Central memory CD4-positive, alpha-beta T cell (primary cell): ENCODE data around the gene COMMD1.
"Not testable (repeated sequence)": the region's sequence is repeated elsewhere in the genome, so short reads cannot be mapped to it uniquely, and the experiment has no call there.

Experiments used
- DNase-seq: peaks from one replicate; pipeline ENCODE4 v3.0.0; 2022

The COMMD1 gene

GRCh38 chr2:61966087-61966727, 60.7 kb downstream of the COMMD1 start:
- DNase-seq, result no peak

GRCh38 chr2:61967262-61967661, 61.8 kb downstream of the COMMD1 start:
- no peak for DNase-seq

DNA sequence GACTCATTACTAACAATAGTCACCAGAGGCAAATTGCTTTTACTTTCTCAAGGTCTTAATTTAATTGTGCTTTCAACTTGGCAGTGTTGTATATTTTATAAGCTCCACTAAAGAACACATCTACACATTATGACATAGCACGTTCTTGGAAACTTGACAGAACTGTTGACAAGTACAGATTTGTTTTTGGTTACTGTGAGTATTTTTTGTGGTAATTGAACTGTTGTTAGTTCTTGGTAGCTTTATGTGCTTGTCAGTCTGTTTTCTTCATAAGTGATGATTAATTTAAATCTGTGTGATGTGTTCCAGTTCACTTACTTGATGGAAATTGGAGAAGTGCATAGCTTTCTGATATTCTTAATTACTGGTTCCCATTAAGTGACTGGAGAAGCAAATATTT, 63.9 kb downstream of the COMMD1 start:
- DNase-seq, result no peak

- DNase-seq, result no peak
Measured at GRCh38 chr2:61970807-61971556, 65.5 kb downstream of the COMMD1 start.

DNA sequence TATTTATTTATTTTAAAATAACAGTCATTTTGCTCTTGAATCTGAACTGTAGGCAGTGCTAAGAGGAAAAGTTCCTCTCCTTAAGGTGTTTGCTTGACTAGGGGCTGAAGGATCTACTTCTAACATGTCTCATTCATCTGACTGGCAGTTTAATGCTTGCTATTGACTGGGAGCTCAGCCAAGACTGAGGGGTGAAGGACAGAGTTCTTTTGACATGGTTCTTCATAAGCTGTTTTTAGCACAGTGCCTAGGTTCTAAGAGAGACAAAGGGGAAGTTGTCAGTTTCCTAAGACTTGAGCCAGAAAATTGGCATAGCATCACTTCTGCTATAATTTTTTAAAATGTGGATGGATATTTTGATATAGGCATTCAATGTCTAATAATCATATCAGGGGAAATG, 73.0 kb downstream of the COMMD1 start:
- DNase-seq, result no peak

- DNase-seq, result no peak
Measured at GRCh38 chr2:61980758-61981157, 75.3 kb downstream of the COMMD1 start.

DNA sequence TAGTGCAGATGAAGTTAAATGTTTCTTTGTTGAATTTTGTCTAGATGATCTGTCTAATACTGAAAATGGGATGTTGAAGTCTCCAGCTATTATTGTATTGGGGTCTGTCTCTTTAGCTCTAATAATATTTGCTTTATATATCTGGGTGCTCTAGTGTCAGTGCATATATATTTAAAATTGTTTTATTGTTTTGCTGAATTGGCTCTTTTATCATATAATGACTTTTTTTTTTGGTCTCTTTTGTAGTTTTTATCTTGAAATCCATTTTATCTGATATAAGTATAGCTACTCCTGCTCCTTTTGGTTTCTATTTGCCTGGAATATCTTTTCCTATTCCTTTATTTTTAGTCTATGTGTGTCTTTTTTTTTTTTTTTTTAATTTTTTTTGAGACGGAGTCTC, 79.2 kb downstream of the COMMD1 start:
- DNase-seq, result no peak

GRCh38 chr2:61988462-61989366, 83.2 kb downstream of the COMMD1 start:
- no peak for DNase-seq

DNA sequence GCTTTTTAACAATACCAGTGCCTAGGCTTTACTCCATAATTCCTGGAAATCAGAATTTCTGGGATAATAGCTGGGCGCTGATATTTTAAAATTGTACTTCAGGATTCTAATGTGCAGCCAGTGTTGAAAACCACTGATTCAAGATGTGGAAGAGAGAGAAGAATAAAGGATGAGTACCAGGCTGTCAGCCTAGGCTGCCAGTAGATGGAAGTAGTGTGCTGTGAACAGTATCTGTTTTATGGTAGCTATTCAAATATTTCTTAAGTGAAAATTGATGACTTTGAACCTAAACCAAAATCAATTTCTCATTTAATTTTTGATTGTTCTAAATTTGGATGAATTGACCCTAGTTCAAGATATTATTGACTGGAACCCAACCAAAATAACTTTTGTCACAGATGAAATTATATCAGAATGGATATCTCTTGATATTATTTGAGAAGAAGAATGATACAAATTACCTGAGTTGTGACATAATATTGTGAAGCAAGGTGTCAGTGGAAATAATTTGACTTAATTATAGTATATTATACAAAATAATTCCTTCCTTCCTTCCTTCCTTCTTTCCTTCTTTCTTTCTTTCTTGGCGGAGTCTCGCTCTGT, 88.0 kb downstream of the COMMD1 start:
- no peak for DNase-seq

DNA sequence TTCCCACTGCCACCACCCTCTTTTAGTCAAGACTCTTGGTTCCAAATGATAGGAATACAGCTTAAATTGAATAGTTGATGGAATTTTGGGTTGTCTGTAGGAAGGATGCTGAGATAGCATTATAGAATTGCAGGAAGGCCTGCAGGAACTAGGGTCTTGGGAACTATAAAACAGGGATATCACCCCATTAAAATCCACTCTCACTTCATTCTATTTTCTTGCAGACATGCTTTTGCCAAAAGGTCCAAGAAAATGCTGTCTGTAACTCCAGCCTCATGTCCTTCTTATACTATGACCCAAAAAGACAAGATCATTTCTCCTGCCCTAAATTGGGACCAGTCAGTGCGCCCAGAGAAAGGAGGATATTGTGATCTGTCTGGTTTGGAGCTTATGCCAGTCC, 89.1 kb downstream of the COMMD1 start:
- DNase-seq, result no peak

GRCh38 chr2:61995065-61995464, 89.6 kb downstream of the COMMD1 start:
- DNase-seq, result no peak

- no peak for DNase-seq
Measured at GRCh38 chr2:61995515-61995914, 90.0 kb downstream of the COMMD1 start.

DNA sequence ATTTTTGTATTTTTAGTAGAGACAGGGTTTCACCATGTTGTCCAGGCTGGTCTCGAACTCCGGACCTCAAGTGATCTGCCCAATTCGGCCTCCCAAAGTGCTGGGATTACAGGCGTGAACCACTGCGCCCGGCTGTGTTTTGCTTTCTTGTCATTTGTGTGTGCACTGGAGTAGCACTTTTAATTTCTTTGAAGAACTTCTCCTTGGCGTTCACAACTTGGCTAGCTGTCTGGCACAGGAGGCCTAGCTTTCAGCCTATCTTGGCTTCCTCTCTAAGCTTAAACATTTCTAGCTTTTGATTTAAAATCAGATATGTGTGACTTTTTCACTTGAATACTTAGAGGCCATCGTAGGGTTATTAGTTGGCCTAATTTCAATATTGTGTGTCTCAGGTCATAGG, 93.0 kb downstream of the COMMD1 start:
- no peak for DNase-seq

DNA sequence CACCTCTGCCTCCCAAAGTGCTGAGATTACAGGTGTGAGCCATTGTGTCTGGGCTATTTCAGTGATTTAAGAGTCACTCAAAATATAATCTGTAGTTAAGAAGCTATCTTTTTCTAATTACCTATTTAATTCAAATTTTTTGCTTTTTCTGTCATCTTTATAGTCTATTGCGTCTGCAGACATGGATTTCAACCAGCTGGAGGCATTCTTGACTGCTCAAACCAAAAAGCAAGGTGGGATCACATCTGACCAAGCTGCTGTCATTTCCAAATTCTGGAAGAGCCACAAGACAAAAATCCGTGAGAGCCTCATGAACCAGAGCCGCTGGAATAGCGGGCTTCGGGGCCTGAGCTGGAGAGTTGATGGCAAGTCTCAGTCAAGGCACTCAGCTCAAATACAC, 95.1 kb downstream of the COMMD1 start:
- DNase-seq, result no peak

GRCh38 chr2:62001431-62001830, 96.0 kb downstream of the COMMD1 start:
- no peak for DNase-seq

DNA sequence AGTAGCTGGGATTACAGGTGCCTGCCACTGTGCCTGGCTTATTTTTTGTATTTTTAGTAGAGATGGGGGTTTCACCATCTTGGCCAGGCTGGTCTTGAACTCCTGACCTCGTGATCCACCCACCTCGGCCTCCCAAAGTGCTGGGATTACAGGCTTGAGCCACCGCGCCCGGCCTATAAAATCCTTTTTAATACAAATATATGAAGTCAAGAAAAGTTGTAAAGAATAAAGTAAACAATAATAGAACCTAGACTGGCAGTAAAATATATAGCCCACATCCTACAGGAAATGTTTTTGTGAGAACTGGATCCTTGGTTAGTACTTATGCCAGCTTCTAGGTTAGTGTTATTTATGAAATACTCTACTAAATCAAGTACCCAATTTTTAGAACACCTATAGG, 99.0 kb downstream of the COMMD1 start:
- not testable (repeated sequence) for DNase-seq

DNA sequence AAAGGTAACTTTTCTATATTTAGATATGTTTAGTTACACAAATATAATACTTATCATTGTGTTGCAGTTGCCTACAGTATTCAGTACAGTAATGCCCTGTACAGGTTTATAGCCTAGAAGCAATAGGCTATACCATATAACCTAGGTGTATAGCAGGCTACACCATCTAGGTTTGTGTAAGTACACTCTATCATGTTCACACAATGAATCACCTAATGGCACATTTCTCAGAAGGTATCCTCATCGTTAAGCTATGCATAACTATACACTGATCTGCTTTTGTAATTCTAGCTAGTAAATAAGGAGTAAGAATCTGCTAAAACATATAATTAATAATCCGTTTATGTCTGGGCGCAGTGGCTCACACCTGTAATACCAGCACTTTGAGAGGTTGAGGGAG, 102.1 kb downstream of the COMMD1 start:
- DNase-seq, result no peak

DNA sequence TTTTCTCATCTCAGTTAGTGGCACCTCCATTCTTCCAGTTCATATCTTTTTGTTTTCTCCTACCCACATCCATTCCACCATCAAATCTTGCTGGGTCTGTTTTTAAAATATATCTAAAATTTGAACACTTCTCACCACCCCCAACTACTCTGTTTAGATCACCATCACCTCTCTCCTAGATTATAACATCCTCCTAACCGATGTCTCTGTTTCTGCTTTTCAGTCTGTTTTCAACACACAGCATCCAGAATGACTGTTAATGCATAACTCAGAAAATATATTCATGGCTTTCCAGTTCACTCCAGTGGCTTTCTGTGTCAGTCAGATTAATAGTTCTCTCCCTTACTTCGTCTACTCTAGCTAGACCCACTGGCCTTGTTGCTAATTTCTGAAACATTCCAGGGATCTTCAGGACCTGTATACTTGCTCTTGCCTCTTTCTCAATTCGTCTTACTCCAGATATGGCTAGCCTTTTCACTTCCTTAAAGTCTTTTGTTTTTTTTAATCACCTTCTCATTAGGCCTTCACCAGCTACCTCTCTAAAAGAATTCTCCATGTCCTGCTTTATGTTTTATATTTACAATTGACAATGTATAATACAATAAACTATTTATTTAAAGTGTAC, 105.3 kb downstream of the COMMD1 start:
- DNase-seq, result no peak

DNA sequence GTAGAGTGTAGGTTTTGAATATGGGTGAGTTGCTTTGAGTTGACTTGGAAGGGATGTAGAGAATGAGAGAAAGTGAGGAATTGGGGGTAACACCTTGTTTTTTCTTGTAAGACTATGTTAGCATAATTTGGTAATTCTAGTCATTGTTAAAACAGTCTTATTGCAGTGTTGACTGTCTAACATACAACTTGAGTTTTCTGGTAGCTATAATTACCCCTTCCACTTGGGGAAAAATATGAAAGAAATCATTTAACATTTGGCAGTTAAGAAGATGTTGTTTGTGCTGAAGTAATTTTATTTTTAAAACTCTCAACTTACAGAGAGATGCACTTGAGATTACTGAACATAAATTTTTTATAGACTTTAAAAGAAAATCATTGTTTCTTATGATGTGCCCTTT, 108.2 kb downstream of the COMMD1 start:
- no peak for DNase-seq

- DNase-seq, result no peak
Measured at GRCh38 chr2:62014102-62014501, 108.6 kb downstream of the COMMD1 start.

DNA sequence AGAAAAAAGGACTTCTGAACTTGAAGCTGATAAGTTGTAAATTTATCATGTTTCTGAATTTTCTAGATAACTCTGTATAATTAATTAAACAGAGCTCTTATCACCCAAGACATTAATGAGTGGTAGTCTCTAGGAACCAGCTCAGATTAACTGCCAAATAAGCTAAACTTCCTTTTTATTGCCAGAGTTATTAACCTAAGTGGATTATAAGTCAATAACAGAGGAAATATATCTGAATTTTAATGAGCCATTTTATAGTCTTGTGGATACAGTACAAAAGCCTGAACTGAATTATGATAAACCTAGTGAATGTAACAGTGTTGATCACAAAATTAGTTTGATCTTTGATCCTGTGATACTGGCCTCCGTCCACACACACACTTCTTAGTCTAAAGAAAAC, 111.5 kb downstream of the COMMD1 start:
- no peak for DNase-seq

DNA sequence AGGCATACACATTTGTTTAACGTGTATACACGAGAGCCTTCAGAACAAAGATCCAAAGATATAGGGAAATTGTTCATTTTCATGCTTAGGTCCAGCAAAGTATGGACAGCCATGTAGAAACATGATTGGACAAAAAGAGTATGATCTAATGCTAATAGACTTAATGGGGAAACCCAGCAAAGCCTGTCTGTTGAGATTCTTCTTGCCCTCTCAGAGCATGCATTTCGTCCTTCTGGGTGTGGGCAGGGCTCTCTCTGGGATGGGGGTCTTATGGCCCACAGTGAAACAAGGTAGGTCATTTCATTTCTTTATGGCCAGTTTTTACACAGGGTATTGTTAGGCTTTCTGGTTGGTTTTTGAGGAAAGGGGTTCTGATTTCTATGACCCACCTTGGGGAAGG, 124.4 kb downstream of the COMMD1 start:
- DNase-seq, result no peak

GRCh38 chr2:62030902-62031301, 125.4 kb downstream of the COMMD1 start:
- no peak for DNase-seq
